Panc1 (cell line): ENCODE data around the gene SLC7A6. TPM values are rescaled to one million over a fixed set of nuclear protein-coding genes. Genes with fewer than 3 reads are reported as not detected.

Experiments
- ATAC-seq: fragments of 200-7000 bp; cut with Tn5 transposase; 2 replicates; pipeline ENCODE4 v1.9.1; 2020; ENCODE audit warnings: mild to moderate bottlenecking, moderate library complexity
- BruUV-seq: library from RNA; stranded (reverse); fragments of 400-500 nt; replicated peaks from 2 replicates; lab custom pipeline; 2021; lab: Mats Ljungman, UMichigan
- CTCF ChIA-PET: fragments of 300-600 bp; sonication (Branson Sonifier 250); formaldehyde crosslinking; loops from one replicate; lab custom pipeline; 2022; ENCODE audit warnings: antibody characterized with exemption; lab: Charles Lee
- POLR2A ChIA-PET: fragments of 300-600 bp; sonication (Branson Sonifier 250); formaldehyde crosslinking; loops from one replicate; lab custom pipeline; 2022; ENCODE audit warnings: antibody characterized with exemption; lab: Charles Lee
- DNase-seq: peaks from one replicate; pipeline ENCODE4 v3.0.0-alpha.2; 2010; ENCODE audit warnings: low read depth, low spot score
- H3K27ac ChIP-seq: 2 replicates; pipeline ENCODE4 v1.5.1; 2011; ENCODE audit warnings: mild to moderate bottlenecking, low read length, inconsistent platforms
- H3K27me3 ChIP-seq: fragments of 200-500 bp; sonication (Bioruptor generic); 2 replicates; pipeline ENCODE4 v1.6.0; 2014; ENCODE audit warnings: low read length, inconsistent platforms; ENCODE audit not compliant: control insufficient read depth, insufficient read depth
- H3K36me3 ChIP-seq: fragments of 200-500 bp; sonication (Bioruptor generic); 2 replicates; pipeline ENCODE4 v1.5.1; 2014; ENCODE audit warnings: inconsistent platforms, mild to moderate bottlenecking, low read length, moderate library complexity; ENCODE audit not compliant: control insufficient read depth, insufficient read depth
- H3K4me1 ChIP-seq: 2 replicates; pipeline ENCODE4 v1.5.1; 2011; ENCODE audit warnings: inconsistent platforms, mild to moderate bottlenecking, low read length, moderate library complexity; ENCODE audit not compliant: control insufficient read depth, insufficient read depth
- H3K4me3 ChIP-seq, 2 experiments: 2 replicates each; pipeline ENCODE4 v1.5.1; 2011 to 2012; ENCODE audit warnings: low read depth in 2 of 2, low read length in 2 of 2, mild to moderate bottlenecking in 2 of 2, inconsistent platforms in 1 of 2, moderate library complexity in 1 of 2
- H3K9me3 ChIP-seq: fragments of 200-500 bp; sonication (Bioruptor generic); 2 replicates; pipeline ENCODE4 v1.5.1; 2014; ENCODE audit warnings: low read depth, mild to moderate bottlenecking, inconsistent platforms, low read length, moderate library complexity; ENCODE audit not compliant: control insufficient read depth, insufficient read depth
- CTCF ChIP-seq: fragments of 450-650 bp; IDR thresholded peaks from 2 replicates; pipeline ENCODE4 v1.5.1; 2017; ENCODE audit warnings: mild to moderate bottlenecking
- POLR2AphosphoS5 ChIP-seq: IDR thresholded peaks from 2 replicates; pipeline ENCODE4 v1.6.1; 2012; ENCODE audit warnings: mild to moderate bottlenecking, low read depth, low read length, moderate library complexity
- SIN3A ChIP-seq: IDR thresholded peaks from 2 replicates; pipeline ENCODE4 v1.6.1; 2012; ENCODE audit warnings: low read depth, mild to moderate bottlenecking, low read length, moderate library complexity, borderline replicate concordance; ENCODE audit not compliant: insufficient read depth
- TCF7L2 ChIP-seq: IDR thresholded peaks from 2 replicates; pipeline ENCODE4 v1.6.1; 2011; ENCODE audit warnings: mild to moderate bottlenecking, low read depth, low read length, inconsistent platforms
- in situ Hi-C: cut with HindIII; loops from 2 replicates; pipeline ENCODE4 v1.10.0; 2016; ENCODE audit warnings: low sequenced_read_pairs, low pct_unique_long_range_greater_than_20kb
- intact Hi-C: fragments of 100-400 bp; cut with micrococcal nuclease; formaldehyde crosslinking; loops from one replicate; pipeline ENCODE4 v1.10.0; 2022; ENCODE audit not compliant: unreplicated experiment
- total RNA-seq: library from RNA; stranded (reverse); gene quantifications from one replicate; pipeline ENCODE4 v1.2.1, GENCODE V29; 2021; ENCODE audit not compliant: unreplicated experiment
- TF ChIP-seq, protein P1 (sequence below), 2 experiments: IDR thresholded peaks; 2 replicates each; pipeline ENCODE4 v1.6.1; 2011 to 2012; ENCODE audit warnings: low read depth in 2 of 2, control low read depth in 1 of 2, low read length in 1 of 2, mild to moderate bottlenecking in 1 of 2, moderate library complexity in 1 of 2; ENCODE audit not compliant: insufficient read depth in 1 of 2

The SLC7A6 gene
- total RNA-seq, 1 experiment from 2014 or later = 58.9 TPM

DNA sequence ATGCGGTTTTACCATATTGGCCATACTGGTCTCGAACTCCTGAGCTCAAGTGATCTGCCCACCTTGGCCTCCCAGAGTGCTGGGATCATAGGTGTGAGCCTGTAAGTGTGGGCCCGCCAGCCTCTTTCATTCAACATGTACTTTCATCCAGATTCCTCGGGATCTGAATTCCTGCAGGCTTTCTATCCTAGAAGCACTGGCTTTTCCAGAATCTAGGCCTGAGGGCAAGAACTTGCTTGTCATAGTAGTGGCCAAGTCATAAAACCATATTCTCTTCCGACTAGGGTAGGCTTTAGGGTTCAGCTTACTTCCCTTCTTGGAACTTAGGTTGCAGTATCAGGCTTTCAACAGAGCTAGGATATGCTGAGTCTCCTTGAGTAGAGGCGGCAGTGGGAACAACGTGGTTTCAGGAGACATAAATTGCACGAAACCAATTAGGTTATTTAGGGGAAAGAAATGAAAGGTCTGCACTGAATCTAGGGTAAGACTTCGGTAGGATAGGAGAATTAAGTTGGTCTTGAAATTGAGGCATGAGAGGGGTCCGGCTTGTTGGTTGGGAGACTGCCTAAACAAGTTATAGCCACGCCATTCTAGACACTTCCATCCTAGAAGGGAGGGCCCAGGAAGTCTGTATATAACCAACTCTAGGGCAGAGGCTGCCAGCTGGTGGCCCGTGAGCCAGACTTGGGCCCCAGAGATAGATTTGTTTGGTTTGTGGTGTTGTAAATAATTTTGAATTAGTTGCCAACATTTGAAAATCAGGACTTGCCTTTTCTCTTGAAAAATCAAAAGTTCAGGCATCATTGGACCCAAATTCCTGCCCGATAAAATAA is 15.6 kb downstream of the SLC7A6 start:
- no TSS peak for BruUV-seq
- intact Hi-C loops (no loop called here), in situ Hi-C loops (no loop called here)
- no peak for DNase-seq
- ATAC-seq = no peak
- POLR2A ChIA-PET = interaction anchor here (0.6 kb wide), 3 partner anchors 10 to 207 kb away, joined by 3 to 6 read pairs (median 3); no protein-coding TSS in a partner anchor
- Histone ChIP-seq H3K36me3 (no peaks in the 10 kb centered on the region), H3K9me3 (no peaks in the 10 kb centered on the region), H3K27me3 (no peaks in the 10 kb centered on the region), H3K4me1 (no peaks in the 10 kb centered on the region), H3K27ac (no peak overlapping the region), H3K4me3 (no peak overlapping the region)
- no peak for TF ChIP-seq POLR2AphosphoS5
- TF ChIP-seq, protein P1, sequence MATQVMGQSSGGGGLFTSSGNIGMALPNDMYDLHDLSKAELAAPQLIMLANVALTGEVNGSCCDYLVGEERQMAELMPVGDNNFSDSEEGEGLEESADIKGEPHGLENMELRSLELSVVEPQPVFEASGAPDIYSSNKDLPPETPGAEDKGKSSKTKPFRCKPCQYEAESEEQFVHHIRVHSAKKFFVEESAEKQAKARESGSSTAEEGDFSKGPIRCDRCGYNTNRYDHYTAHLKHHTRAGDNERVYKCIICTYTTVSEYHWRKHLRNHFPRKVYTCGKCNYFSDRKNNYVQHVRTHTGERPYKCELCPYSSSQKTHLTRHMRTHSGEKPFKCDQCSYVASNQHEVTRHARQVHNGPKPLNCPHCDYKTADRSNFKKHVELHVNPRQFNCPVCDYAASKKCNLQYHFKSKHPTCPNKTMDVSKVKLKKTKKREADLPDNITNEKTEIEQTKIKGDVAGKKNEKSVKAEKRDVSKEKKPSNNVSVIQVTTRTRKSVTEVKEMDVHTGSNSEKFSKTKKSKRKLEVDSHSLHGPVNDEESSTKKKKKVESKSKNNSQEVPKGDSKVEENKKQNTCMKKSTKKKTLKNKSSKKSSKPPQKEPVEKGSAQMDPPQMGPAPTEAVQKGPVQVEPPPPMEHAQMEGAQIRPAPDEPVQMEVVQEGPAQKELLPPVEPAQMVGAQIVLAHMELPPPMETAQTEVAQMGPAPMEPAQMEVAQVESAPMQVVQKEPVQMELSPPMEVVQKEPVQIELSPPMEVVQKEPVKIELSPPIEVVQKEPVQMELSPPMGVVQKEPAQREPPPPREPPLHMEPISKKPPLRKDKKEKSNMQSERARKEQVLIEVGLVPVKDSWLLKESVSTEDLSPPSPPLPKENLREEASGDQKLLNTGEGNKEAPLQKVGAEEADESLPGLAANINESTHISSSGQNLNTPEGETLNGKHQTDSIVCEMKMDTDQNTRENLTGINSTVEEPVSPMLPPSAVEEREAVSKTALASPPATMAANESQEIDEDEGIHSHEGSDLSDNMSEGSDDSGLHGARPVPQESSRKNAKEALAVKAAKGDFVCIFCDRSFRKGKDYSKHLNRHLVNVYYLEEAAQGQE (IDR thresholded peaks at IDR 0.05; ENCODE audit: insufficient read depth in 1 of 2, low read depth in 2 of 2, low read length in 1 of 2) = no peak
- no peak for TF ChIP-seq CTCF
- TF ChIP-seq TCF7L2 = no peak
- TF ChIP-seq SIN3A = no peak
- CTCF ChIA-PET = interaction anchor here (0.7 kb wide), 1 partner anchor 16 kb away, joined by 3 read pairs; the partner anchor contains the start of gene SLC7A6

DNA sequence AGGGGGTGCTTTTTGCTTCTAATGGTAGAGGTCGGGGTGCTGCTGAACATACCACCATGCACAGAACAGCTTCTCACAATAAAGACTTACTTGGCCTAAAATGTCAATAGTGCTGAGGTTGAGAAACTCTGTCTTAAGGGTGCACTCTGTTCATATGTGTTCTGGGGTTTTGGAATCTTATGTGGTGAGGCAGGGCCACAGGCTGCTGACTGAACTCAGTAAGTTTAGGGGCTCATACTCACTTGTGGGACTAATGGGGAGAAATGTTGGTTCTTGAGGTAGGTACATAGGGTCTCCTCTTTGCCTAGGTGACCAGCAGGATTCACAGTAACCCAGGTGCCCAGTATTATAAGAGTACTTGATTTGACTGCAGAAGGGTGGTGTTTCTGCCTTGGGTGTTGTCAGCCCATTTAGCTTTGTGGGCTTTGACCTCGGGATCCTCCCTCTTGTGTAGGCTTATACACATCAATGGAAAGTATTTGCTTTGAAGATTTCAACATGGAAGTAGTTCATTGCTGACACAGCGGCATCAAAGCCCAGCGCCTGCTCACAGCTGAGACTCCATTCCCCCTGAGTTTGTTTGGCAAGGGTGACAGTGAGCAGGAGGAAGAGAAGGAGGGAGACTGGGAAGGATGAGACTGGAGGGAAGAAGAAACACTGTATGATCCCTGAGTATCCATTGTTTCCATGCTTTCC is 17.2 kb downstream of the SLC7A6 start:
- Histone ChIP-seq H3K36me3 (no peaks in the 10 kb centered on the region; the same call in 1 of the 2 replicates), H3K27me3 (no peaks in the 10 kb centered on the region), H3K27ac (no peak overlapping the region), H3K4me3 (no peak overlapping the region), H3K9me3 (no peaks in the 10 kb centered on the region), H3K4me1 (no peaks in the 10 kb centered on the region)
- ChIA-PET POLR2A (no interaction called here), CTCF (no interaction called here)
- no TSS peak for BruUV-seq
- TF ChIP-seq POLR2AphosphoS5 (no peak), CTCF (no peak), SIN3A (no peak), TCF7L2 (no peak)
- TF ChIP-seq, protein P1 (IDR thresholded peaks at IDR 0.05; ENCODE audit: insufficient read depth in 1 of 2, low read depth in 2 of 2, low read length in 1 of 2) = no peak
- in situ Hi-C loops = no loop called here
- intact Hi-C loops = no loop called here
- no peak for ATAC-seq
- DNase-seq = no peak
